Kidney epithelial cell (primary cell): ENCODE measurements around the gene KIAA1671. TPM values are rescaled to one million over a fixed set of nuclear protein-coding genes. Genes with fewer than 3 reads are reported as not detected.

Source experiments
- DNase-seq: peaks from one replicate; pipeline ENCODE4 v3.0.0-alpha.2; 2010; ENCODE audit warnings: low read depth
- H3K27me3 ChIP-seq: 2 replicates; pipeline ENCODE4 v1.6.0; 2011; ENCODE audit warnings: low read length; ENCODE audit not compliant: control insufficient read depth, insufficient read depth
- H3K36me3 ChIP-seq: 2 replicates; pipeline ENCODE4 v1.5.1; 2011; ENCODE audit warnings: low read length; ENCODE audit not compliant: control insufficient read depth, insufficient read depth
- H3K4me3 ChIP-seq: 2 replicates; pipeline ENCODE4 v1.5.1; 2011; ENCODE audit warnings: low read depth, mild to moderate bottlenecking, control low read depth, low read length
- CTCF ChIP-seq: IDR thresholded peaks from 2 replicates; pipeline ENCODE4 v1.5.1; 2011; ENCODE audit warnings: mild to moderate bottlenecking, moderate library complexity, low read length, control low read depth, inconsistent platforms; ENCODE audit not compliant: insufficient read depth, poor library complexity, severe bottlenecking
- total RNA-seq: library from RNA; depleted of rRNA; stranded (reverse); fragments of >200 nt; gene quantifications from 2 replicates; pipeline ENCODE4 v1.2.3, GENCODE V29; 2015

KIAA1671 gene
- total RNA-seq, 1 donor from 2014 or later, result 32.3 TPM

DNA sequence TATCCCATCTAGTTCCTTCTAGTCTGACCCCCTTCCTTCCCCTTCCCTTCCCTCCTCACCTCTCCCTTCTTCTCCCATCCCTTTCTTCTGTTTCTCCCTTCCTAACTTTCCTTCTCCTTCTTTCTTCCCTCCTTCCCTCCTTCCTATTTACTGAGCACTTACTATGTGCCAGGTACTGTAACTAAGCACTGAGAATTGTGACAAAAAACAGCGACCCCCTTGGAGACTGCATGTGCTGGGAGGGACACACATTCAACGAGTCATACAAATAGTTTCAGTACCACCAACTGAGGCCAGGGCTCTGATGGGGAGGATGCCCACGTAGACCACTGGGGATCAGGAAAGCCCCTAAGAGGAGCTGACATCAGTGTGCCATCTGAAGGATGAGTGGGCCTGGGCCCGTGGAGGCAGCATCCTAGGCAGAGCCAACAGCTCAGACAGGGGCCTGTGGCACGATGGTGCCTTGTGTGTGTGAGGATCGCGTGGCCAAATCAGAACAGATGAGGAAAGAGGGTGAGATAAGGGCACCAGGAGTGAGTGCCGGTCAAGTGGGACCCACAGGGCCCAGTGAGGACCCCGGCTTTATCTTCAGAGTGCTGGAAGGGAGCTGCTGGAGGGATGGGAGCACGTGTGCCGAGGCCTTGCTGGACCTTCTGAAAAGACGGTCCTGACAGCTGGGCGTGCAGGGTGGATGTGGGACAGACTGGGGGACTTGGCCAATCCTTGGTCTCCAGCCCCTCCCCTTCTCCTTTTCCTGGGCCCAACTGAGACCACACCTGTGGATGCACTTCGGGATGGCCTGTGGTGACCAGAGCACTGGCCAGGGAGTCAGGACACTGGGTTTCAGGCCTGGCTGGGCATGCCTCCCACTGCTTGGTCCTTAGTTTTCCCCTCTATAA, 208.8 kb downstream of the KIAA1671 start:
- DNase-seq, result no peak

GRCh38 chr22:25161916-25162530, 209.5 kb downstream of the KIAA1671 start:
- TF ChIP-seq CTCF, result no peak
- Histone ChIP-seq H3K36me3 (no peaks in the 10 kb centered on the region), H3K27me3 (no peaks in the 10 kb centered on the region), H3K4me3 (no peak overlapping the region)
- DNase-seq, result no peak

More for the DNA sequence above, 208.8 kb downstream of the KIAA1671 start:
- Histone ChIP-seq H3K27me3 (no peaks in the 10 kb centered on the region), H3K4me3 (no peak overlapping the region), H3K36me3 (no peaks in the 10 kb centered on the region)
- no peak for TF ChIP-seq CTCF

- no peak for DNase-seq
- Histone ChIP-seq H3K27me3 (no peaks in the 10 kb centered on the region), H3K36me3 (no peaks in the 10 kb centered on the region), H3K4me3 (no peak overlapping the region)
- no peak for TF ChIP-seq CTCF
These were observed 210.0 kb downstream of the KIAA1671 start for GRCh38 chr22:25162561-25162960.

- DNase-seq, result no peak
- Histone ChIP-seq H3K4me3 (no peak overlapping the region), H3K36me3 (no peaks in the 10 kb centered on the region), H3K27me3 (no peaks in the 10 kb centered on the region)
- TF ChIP-seq CTCF, result no peak
These were observed 213.3 kb downstream of the KIAA1671 start for GRCh38 chr22:25165785-25166184.

DNA sequence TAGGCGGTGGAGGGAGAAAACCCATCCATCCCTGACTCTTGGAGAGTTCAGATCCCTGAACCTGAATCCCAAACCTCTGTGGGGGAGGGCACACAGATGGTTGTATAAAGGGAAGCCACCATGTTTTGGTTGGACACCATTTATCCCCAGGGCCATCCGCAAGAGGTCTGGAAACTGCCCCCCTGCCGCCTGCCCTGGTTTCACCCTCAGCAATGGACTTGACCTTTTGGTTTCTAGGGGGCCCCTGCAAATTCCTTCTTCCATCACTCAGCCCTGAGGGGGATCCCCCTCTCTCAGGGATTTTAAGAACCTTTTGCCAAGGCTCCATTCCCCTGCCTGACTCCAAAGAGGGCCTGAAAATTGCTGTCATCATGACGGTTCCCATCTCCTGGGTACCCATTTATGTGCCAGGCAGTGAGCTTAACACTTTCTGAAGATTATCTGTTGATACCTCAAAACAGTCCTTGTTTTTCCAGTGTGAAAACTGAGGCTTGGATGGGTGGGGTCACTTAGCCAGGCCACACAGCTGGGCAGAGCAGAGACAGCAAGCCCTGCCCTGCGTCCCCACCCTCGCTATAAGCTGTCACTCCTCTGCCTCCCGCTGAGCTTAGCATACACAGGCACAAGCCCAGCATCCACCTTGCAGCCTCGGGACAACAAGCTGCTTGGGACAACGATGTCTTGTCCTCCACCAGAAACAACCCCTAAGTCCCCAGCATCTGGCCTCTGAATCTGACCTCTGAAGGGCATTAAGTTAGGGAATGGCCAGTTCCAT, 213.9 kb downstream of the KIAA1671 start:
- no peaks in the 10 kb centered on the region for H3K27me3 ChIP-seq
- no peak for TF ChIP-seq CTCF

More for the DNA sequence above, 213.9 kb downstream of the KIAA1671 start:
- Histone ChIP-seq H3K4me3 (no peak overlapping the region), H3K36me3 (no peaks in the 10 kb centered on the region)
- DNase-seq, result no peak
